GM21526 (cell line): ENCODE results near the gene TBC1D22A.

Source experiments
- ATAC-seq: cut with Tn5 transposase; IDR thresholded peaks from one replicate; pipeline ENCODE4 v1.9.1; 2021; ENCODE audit warnings: moderate library complexity; ENCODE audit not compliant: unreplicated experiment, low FRiP score

The TBC1D22A gene

DNA sequence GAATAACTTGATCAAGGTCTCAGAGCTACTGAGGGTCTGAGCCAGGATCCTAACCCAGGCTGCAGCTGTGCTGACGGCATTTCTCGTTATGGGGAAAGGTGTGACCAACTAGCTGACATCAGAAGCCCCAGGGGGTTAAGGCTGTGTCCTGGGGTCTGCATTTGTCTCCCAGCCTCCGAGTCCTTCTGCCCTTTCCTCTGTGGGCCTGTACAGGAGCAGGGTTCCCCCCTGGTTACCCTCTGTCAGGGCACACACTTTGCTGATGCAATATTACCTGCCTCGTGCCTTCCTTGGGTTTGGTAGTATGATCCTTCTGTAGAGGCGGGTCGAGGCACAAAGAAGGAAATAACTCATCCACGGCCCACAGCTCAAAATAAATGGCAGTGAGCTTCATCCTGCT, 183.0 kb downstream of the TBC1D22A start:
- ATAC-seq, result no peak

GRCh38 chr22:46946383-46946962, 184.0 kb downstream of the TBC1D22A start:
- ATAC-seq, result no peak

DNA sequence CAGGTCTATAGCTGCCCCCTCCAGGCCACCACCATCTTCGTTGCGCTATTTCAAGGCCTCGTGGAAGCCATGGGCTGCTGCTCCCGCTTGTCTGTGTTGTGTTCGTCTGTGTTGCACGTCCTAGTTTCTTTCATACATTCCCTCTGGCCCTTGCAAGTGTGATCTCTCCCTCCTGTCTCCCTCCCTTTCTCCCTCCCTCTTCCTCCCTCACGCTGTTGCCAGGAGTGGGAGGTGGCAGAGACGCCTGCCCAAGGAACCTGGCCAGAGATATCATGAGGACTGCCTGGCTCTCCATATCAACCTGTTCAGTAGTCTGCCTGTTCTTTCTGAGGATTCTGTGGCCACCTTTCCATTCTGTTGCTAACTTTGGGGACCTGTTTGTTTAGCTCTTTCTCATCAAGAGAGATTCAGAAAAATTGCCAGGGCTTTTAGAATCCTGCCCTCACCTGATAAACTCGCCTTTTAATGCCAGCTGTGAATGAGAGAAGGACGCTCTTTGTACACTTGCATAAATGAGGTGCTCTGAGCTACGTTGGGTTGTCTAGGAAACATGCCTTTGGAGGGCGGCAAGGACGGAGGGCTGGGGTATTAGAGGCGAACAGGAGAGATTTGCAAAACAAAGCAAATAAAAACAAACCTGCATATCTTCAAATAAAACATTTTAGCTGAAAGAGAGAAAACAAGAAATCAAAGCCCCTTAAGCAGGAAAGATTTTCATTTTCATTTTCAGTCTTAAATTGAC, 185.2 kb downstream of the TBC1D22A start:
- no peak for ATAC-seq

DNA sequence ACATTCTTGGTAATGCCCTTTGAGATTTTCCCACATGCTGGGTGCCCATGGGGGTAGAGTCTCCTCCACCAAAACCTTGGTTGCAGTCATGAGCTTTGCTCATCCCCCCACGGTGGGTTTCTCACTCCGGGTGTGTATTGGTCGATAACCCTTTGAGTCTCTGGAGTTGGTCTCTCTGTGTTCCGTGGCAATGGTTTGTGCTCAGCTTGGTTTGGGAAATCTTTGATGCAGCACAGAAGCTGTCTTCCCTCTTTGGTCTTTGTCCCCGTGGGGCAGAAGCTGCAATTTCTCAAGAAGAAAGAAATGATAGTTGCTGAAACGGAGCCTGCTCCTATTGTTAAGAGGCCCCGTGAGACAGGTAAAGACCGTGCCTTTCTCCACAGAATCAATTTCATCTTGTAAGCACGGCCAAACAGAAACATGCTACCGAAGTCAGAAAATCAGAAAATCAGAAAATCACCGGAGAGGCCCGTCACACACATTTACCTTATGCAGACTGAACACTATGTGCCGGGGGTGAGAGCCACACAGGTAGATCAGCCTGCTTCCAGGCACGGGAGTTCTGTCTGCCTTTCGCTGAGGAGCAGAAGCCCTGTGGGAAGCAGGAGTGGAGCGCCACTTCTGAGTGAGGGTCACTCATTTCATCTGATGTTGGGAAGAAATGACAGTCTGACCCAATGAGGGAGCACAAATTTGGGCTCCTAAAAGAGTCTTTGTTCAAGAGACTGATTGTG, 186.1 kb downstream of the TBC1D22A start:
- no peak for ATAC-seq

GRCh38 chr22:46951350-46951749, 188.9 kb downstream of the TBC1D22A start:
- no peak for ATAC-seq

DNA sequence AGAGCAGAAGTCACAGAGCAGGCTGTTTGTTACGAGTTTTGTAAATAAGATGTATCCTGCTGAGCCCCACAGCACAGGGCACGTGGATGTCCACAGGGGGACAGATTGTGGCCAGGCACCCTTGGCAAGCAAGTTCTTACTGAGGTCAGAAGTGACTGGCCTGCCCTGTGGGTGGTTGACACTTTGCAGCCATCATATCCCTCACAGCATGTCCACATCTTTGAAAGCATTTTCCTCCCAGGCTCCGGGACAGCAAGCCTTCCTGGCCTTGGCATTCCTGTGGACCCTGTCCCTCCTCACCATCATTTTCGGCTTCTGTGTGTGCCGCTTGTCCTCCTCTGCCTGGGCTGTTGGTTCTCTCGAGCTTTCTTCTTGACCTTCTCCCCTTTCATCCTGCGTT, 189.5 kb downstream of the TBC1D22A start:
- no peak for ATAC-seq

GRCh38 chr22:46953968-46954765, 191.7 kb downstream of the TBC1D22A start:
- no peak for ATAC-seq

DNA sequence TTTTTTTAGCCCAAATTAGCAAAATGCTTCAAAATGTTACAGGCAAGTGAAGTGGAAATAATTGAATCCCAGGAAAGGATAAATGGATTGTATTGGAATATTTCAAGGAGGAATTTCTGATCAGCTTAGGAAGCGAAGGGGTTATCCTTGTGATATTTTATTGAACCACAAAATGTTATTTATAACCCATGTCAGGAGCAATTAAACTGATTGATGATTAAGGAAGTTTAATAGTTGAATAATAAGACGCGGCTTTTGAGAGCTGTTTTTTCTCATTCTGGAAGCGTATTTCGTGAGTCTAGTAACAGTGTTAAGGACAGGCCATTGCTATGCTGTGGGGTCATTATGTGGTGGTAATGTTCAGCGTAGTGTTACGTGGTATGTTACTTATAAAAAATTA, 192.3 kb downstream of the TBC1D22A start:
- no peak for ATAC-seq

GRCh38 chr22:46956498-46957215, 194.2 kb downstream of the TBC1D22A start:
- no peak for ATAC-seq

GRCh38 chr22:46957521-46957920, 195.1 kb downstream of the TBC1D22A start:
- no peak for ATAC-seq

GRCh38 chr22:46958191-46958590, 195.7 kb downstream of the TBC1D22A start:
- ATAC-seq, result no peak

- ATAC-seq, result no peak
Observed at GRCh38 chr22:46958658-46959057, 196.2 kb downstream of the TBC1D22A start.

GRCh38 chr22:46959369-46959768, 196.9 kb downstream of the TBC1D22A start:
- ATAC-seq, result no peak

GRCh38 chr22:46961591-46962295, 199.3 kb downstream of the TBC1D22A start:
- ATAC-seq, result no peak

GRCh38 chr22:46962406-46962805, 200.0 kb downstream of the TBC1D22A start:
- ATAC-seq, result no peak

DNA sequence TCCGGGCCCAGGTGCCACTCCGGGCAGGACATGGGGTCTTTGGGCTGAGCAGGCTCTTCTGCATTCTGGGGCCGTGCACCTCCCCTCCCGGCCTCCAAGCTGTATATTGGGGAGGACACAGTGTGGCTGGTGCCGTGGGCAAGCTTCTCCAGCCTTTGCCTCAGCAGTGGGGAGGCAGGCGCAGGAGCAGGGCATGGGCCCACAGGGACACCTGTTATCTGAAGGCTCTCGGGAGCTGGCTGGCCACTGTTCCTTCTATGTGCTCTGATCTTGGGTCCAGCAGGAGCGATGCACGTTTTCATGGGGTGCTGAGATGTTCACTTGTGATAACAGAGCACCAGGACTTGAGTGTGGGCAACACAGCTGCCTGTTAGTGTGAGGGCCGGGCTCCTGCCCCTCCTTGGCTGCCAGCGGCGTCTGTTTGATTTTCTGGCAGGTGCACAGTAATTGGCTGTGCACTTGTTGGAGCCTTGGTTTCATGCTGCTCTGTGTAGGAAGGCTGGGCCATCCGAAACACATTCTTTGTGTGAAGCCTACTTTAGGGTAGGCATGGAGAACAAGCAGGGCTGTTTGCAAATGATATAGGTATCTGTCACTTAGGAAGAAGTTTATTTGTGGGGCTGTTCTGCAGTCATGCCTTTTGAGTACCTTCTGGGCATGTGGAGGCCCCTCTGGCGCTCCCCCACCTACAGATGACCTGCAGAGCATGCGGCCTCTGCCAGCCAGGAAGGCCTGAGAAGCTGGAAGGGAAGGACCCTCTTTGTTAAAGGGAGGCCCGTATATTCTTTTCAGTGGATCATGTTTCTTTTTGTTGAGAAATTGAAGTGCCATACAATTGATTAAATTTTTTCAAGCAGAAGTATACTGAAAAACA, 201.5 kb downstream of the TBC1D22A start:
- ATAC-seq, result no peak

- ATAC-seq, result no peak
Observed at GRCh38 chr22:46964773-46965550, 202.5 kb downstream of the TBC1D22A start.
